ENCODE measurements around the gene PHF21A. TPM values are rescaled to one million over a fixed set of nuclear protein-coding genes. Genes with fewer than 3 reads are reported as not detected.
"Not testable (repeated sequence)": the region's sequence is repeated elsewhere in the genome, so short reads cannot be mapped to it uniquely, and the experiment has no call there.

PHF21A gene
- total RNA-seq, 1 experiment from 2014 or later, result 29.4 TPM

GRCh38 chr11:45901626-45902025 lies 219.6 kb downstream of the PHF21A start:
- Mint-ChIP-seq H3K27ac (no peak overlapping the region), H3K9me3 (no peaks in the 10 kb centered on the region), H3K4me1 (peaks cover 12% of the 10 kb centered on the region), H3K4me3 (no peak overlapping the region), H3K27me3 (ENCODE audit: low read depth) (peaks cover 6% of the 10 kb centered on the region), H3K36me3 (0 out of 2 replicates have a peak, but pooled peaks cover 3% of the 10 kb centered on the region)
- no peak for DNase-seq (ENCODE audit: low spot score)
- ChIA-PET CTCF (interaction anchor here (0.8 to 1.5 kb wide), 2 partner anchors 64 to 105 kb away, joined by 4 read pairs; no protein-coding TSS in a partner anchor), POLR2A (no interaction called here)
- no peak for TF ChIP-seq SOX15 (CRISPR knock-in tag; IDR thresholded peaks at IDR 0.05)
- no peak for TF ChIP-seq NFE2L1 (CRISPR knock-in tag; IDR thresholded peaks at IDR 0.05)
- no peak for TF ChIP-seq PRRX2 (CRISPR knock-in tag; IDR thresholded peaks at IDR 0.05)
- no peak for TF ChIP-seq TEAD1 (CRISPR knock-in tag; IDR thresholded peaks at IDR 0.05)
- TF ChIP-seq ZNF232 (CRISPR knock-in tag; IDR thresholded peaks at IDR 0.05), result no peak
- ATAC-seq, result no peak

GRCh38 chr11:45900916-45901617 lies 220.2 kb downstream of the PHF21A start:
- Mint-ChIP-seq H3K27ac (no peak overlapping the region), H3K27me3 (ENCODE audit: low read depth) (peaks cover 6% of the 10 kb centered on the region), H3K4me3 (peak overlapping the region; percentile 70), H3K4me1 (peaks cover 15% of the 10 kb centered on the region), H3K9me3 (no peaks in the 10 kb centered on the region), H3K36me3 (0 out of 2 replicates have a peak, but pooled peaks cover 3% of the 10 kb centered on the region)
- no peak for ATAC-seq
- ChIA-PET CTCF (interaction anchor here (0.8 to 1.5 kb wide), 7 partner anchors 14 to 105 kb away, joined by 3 to 5 read pairs (median 4); partner anchors contain the start of gene PEX16), POLR2A (interaction anchor here (0.9 to 1.0 kb wide), 3 partner anchors 17 to 34 kb away, joined by 3 to 4 read pairs (median 3); partner anchors contain the start of genes LARGE2 and PEX16)
- TF ChIP-seq ZNF219 (CRISPR knock-in tag; IDR thresholded peaks at IDR 0.05; ENCODE audit: borderline replicate concordance), result no peak
- no peak for TF ChIP-seq PRRX2 (CRISPR knock-in tag; IDR thresholded peaks at IDR 0.05)
- no peak for DNase-seq (ENCODE audit: low spot score)

- H3K27ac Mint-ChIP-seq; H3K36me3 Mint-ChIP-seq; H3K9me3 Mint-ChIP-seq; H3K27me3 Mint-ChIP-seq (ENCODE audit: low read depth); DNase-seq (ENCODE audit: low spot score): not testable (repeated sequence)
- ChIA-PET CTCF (interaction anchor here (0.8 to 1.5 kb wide), 6 partner anchors 14 to 74 kb away, joined by 3 to 5 read pairs (median 4); partner anchors contain the start of gene PEX16), POLR2A (interaction anchor here (0.9 to 1.0 kb wide), 3 partner anchors 17 to 35 kb away, joined by 3 to 4 read pairs (median 3); partner anchors contain the start of genes LARGE2 and PEX16)
- H3K4me1 Mint-ChIP-seq, result peaks cover 18% of the 10 kb centered on the region
- peak; percentile 9 for ATAC-seq
- peak overlapping the region; percentile 70 for H3K4me3 Mint-ChIP-seq
Measured at GRCh38 chr11:45900175-45900800, 221.0 kb downstream of the PHF21A start.

GRCh38 chr11:45899448-45900174 lies 221.6 kb downstream of the PHF21A start:
- Mint-ChIP-seq H3K36me3 (0 out of 2 replicates have a peak, but pooled peaks cover 3% of the 10 kb centered on the region), H3K4me3 (peak overlapping the region; percentile 61), H3K4me1 (peaks cover 23% of the 10 kb centered on the region), H3K9me3 (no peaks in the 10 kb centered on the region), H3K27ac (no peak overlapping the region), H3K27me3 (ENCODE audit: low read depth) (peaks cover 6% of the 10 kb centered on the region)
- DNase-seq (ENCODE audit: low spot score) (peak; percentile 94), ATAC-seq (peak; percentile 75)
- ChIA-PET CTCF (interaction anchor here (1.0 to 4.3 kb wide), 11 partner anchors 11 to 107 kb away, joined by 3 to 33 read pairs (median 3); partner anchors contain the start of genes LARGE2 and PEX16), POLR2A (interaction anchor here (0.8 to 1.2 kb wide), 3 partner anchors 18 to 22 kb away, joined by 3 to 6 read pairs (median 6); partner anchors contain the start of genes LARGE2 and PEX16)
- TF ChIP-seq ZNF396 (CRISPR knock-in tag; IDR thresholded peaks at IDR 0.05; ENCODE audit: borderline replicate concordance) (no peak), MLX (CRISPR knock-in tag; IDR thresholded peaks at IDR 0.05) (no peak), ATF6 (CRISPR knock-in tag; IDR thresholded peaks at IDR 0.05) (no peak), IRF2 (CRISPR knock-in tag; IDR thresholded peaks at IDR 0.05; ENCODE audit: borderline replicate concordance, low read depth) (no peak), OVOL2 (CRISPR knock-in tag; IDR thresholded peaks at IDR 0.05; ENCODE audit: borderline replicate concordance) (no peak), CBFB (CRISPR knock-in tag; IDR thresholded peaks at IDR 0.05; ENCODE audit: low read depth) (no peak), AFF4 (CRISPR knock-in tag; IDR thresholded peaks at IDR 0.05; ENCODE audit: borderline replicate concordance) (no peak), JUN (CRISPR knock-in tag; IDR thresholded peaks at IDR 0.05) (no peak), NR2C2 (CRISPR knock-in tag; IDR thresholded peaks at IDR 0.05) (no peak; the same call in 1 of the 2 replicates), SP1 (CRISPR knock-in tag; conservative IDR thresholded peaks at IDR 0.05) (peak; percentile 79), HMGXB4 (CRISPR knock-in tag; IDR thresholded peaks at IDR 0.05) (no peak)

All from WTC11 (cell line).